HL-60/S4 treated with phorbol 12-myristate 13-acetate at 8.2 ng/mL for 4 days and 3 days (cell line): ENCODE measurements around the gene TOGARAM1.

ENCODE experiments used
- in situ Hi-C: fragments of 300-500 bp; cut with MboI; formaldehyde crosslinking; loops from 2 replicates; pipeline ENCODE4 v1.15.0; 2022; ENCODE audit warnings: low sequenced_read_pairs

TOGARAM1 gene

DNA sequence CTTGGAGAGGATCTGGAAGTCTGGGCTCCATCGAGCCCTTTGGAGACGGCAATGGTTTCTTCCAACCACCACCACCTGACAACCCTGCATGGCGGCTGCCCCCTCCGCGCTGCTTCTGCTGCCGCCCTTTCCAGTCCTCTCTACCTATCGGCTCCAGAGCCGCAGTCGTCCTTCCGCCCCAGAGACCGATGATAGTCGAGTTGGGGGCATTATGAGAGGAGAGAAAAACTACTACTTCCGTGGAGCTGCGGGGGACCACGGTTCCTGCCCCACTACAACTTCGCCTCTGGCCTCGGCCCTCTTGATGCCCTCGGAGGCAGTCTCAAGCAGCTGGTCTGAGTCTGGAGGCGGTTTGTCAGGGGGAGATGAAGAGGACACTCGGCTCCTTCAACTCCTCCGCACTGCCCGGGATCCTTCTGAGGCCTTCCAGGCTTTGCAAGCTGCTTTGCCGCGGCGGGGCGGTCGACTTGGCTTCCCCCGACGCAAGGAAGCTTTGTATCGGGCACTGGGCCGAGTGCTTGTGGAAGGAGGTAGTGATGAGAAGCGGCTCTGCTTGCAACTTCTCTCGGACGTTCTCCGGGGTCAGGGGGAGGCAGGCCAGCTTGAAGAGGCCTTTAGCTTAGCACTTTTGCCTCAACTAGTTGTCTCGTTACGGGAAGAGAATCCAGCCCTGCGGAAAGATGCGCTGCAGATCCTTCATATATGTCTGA lies 499 bp downstream of the TOGARAM1 start:
- in situ Hi-C loops = no loop called here

DNA sequence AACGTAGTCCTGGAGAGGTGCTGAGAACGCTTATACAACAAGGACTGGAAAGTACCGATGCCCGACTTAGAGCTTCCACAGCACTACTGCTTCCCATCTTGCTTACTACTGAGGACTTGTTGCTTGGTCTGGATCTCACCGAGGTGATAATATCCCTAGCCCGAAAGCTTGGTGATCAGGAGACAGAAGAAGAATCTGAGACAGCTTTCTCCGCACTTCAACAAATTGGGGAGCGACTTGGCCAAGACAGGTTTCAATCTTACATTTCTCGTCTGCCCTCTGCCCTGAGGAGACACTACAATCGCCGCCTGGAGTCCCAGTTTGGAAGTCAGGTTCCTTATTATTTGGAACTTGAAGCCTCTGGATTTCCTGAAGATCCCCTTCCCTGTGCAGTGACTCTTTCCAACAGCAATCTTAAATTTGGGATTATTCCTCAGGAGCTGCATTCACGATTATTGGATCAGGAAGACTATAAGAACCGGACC lies 1.1 kb downstream of the TOGARAM1 start:
- in situ Hi-C loops = no loop called here

DNA sequence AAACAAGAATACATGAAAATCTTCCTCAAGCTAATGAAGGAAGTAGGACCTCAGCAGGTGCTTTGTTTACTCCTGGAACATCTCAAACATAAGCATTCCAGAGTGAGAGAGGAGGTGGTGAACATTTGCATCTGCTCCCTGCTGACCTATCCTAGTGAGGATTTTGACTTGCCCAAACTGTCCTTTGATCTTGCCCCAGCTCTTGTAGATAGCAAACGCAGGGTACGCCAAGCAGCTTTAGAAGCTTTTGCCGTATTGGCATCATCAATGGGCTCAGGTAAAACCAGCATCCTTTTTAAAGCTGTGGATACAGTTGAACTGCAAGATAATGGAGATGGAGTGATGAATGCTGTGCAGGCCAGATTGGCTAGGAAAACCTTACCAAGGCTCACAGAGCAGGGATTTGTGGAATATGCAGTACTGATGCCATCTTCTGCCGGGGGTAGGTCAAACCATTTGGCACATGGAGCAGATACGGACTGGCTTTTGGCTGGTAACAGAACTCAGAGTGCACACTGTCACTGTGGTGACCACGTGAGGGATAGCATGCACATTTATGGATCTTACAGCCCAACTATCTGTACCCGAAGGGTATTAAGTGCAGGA lies 1.9 kb downstream of the TOGARAM1 start:
- in situ Hi-C loops = no loop called here

DNA sequence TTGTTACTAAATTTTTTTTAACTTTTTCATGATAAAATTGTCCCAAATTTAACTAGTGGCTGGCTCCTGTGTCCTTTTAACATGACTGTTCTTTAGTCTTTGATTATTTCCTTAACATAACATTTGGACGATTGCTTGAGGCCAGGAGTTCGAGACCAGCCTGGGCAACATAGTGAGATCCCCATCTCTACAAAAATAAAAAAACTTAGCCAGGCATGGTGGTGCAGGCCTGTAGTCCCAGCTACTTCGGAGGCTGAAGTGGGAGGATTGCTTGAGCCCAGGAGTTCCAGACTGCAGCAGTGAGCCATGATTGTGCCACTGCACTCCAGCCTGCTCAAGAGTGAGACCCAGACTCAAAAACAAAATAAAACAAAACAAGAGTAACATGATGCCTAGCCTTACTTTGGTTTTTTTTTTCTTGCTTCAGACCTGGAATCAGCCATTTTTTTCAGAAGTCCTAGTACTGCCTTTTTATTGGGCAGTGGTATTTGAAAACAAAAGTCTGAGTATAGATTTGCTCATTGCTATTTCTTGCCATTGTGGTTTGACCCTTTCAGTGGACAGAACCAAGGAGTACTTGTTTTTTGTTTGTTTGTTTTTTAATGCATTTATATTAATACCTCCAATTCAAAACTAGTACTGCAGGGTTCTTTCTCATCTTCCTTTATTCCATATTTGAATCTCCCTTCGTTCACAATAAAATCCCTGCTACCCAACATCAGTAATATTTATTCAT lies 4.8 kb downstream of the TOGARAM1 start:
- in situ Hi-C loops = no loop called here

DNA sequence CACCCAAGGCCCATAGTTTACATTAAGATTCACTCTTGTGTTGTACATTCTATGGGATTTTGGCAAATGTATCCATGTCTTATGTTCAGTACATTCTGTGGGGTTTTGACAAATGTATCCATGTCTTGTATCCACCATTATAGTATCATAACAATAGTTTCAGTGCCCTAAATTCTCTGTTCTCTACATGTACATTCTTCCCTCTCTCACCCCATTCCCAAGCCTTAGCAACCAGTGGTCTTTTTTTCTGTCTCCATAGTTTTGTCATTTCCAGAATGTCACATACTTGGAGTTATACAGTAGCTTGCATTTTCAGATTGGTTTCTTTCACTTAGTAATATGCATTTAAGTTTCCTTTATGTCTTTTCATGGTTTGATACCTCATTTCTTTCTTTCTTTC lies 6.7 kb downstream of the TOGARAM1 start:
- in situ Hi-C loops = no loop called here

DNA sequence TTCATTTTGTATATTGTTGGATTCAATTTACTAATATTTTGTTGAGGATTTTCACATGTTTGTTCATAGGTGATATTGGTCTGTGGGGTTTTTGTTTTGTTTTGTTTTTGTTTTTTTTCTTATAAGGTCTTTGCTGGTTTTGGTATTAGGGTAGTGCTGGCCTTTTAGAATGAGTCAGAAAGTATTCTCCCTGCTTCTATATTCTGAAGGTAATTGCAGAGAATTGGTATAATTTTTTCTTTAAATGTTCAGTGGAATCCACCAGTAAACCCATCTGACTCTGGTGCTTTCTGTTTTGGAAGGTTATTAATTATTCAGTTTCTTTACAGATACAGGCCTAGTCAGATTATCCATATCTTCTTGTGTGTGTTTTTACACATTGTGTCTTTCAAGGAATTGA lies 8.9 kb downstream of the TOGARAM1 start:
- in situ Hi-C loops = no loop called here

DNA sequence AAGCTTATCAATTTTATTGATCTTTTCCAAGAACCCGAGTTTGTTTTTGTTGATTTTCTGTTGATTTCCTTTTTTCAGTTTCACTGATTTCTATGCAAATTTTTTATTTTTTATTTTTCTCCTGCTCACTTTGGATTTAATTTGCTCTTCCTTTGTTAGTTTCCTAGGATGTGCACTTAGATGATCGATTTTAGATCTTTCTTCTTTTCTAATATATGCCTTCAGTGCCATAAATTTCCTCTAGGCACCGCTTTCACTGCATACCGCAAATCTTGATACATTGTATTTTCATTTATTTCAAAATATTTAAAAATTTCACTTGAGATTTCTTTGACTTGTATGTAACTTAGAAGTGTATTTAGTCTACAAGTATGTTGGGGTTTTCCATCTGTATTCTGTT lies 9.5 kb downstream of the TOGARAM1 start:
- in situ Hi-C loops = no loop called here

DNA sequence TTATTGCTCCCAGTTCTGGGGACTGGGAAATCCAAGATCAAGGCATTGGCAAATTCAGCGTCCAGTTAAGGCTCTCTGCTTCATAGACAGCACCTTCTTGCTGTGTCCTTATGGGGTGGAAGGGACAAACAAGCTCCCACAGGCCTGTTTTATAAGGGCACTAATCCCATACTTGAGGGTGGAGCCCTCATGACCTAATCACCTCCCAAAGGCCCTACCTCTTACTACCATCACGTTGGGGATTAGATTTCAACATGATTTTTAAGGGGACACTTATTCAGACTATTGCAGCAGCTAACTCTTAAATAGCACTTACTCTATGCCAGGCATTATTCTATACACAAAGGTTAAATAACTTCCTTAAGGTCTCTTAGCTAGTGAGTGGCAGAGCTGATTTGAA lies 17.3 kb downstream of the TOGARAM1 start:
- in situ Hi-C loops = no loop called here

DNA sequence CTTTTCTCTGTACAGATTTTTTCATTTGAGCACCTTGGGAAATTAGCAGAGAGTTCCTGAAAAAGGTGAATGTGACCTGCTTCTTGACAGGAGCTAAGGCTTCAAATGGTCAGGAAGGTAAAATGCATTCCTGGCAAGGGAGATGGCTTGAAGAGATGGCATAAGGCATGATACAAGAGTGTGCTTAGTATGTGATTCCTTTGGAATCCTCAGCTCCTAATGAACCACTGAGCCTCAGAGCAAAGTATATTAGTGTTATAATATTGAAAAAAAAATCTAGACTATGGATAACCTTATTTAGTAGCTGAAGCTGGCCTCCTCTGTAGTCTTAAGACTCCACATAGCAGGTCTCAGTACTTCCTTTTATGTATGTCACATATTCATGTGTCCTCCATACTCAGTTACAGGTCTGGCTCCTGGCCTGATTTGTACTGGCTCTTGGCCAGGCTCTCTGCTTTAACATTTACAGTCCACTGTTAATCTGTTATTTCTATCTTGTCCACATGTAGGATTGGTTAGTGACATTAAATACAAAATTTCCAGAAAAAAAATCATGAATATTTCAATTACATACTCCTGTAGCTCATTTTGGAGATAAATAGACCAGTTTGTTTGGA lies 17.9 kb downstream of the TOGARAM1 start:
- in situ Hi-C loops = no loop called here

DNA sequence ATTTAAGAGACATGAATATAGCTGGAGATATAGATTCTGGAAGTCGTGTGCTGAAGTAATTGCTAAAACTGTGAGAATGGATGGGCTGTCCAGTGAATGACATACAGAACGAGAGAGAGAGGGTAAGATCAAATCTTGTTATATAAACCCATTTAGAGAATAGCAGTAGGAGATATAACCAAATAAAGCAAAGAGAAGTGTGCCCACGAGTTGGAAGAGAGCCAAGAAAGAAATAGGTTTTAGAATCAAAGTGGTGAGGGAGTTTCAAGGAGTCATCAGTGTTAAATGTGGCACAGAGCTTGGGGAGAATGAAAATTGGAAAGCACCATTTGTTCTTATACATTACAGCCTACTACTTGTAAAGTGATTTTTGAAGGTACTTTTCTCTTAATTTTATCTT lies 19.2 kb downstream of the TOGARAM1 start:
- in situ Hi-C loops = no loop called here

DNA sequence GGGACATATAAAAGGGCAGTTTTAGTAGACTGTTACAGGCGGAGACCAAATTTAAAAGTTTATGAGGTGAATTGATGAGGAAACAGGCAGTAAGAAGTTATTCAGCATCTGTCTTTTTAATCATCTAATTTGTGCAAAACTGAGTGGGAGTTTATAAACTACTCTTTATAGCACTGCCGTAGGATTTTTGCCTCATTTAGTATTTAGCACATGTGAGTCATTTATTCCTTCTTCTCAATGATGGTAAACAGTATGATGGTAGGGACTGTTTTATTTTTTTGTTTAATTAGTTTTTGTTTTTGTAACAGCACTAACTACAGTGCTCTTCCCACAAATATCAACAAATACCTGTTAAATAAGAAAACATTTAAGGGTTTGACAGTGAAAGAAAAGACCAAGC lies 20.6 kb downstream of the TOGARAM1 start:
- in situ Hi-C loops = no loop called here

DNA sequence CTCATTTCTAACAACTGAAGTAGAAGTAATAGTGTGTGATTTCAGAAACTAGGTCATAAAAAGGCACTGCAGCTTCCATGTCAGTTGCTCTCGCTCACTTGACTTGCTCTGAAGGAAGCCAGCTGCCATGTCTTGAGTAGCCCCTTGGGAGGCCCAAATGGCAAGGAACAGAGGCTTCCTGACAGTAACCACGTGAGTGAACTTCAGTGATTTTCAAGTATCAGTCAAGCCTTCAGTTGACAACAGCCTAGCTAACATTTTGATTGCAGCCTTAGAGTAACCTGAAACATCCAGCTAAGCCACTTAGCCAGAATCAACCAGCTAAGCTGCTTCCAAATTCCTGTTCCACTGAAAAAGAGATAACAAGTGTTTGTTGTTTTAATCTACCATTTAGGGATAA lies 26.7 kb downstream of the TOGARAM1 start:
- in situ Hi-C loops = no loop called here

DNA sequence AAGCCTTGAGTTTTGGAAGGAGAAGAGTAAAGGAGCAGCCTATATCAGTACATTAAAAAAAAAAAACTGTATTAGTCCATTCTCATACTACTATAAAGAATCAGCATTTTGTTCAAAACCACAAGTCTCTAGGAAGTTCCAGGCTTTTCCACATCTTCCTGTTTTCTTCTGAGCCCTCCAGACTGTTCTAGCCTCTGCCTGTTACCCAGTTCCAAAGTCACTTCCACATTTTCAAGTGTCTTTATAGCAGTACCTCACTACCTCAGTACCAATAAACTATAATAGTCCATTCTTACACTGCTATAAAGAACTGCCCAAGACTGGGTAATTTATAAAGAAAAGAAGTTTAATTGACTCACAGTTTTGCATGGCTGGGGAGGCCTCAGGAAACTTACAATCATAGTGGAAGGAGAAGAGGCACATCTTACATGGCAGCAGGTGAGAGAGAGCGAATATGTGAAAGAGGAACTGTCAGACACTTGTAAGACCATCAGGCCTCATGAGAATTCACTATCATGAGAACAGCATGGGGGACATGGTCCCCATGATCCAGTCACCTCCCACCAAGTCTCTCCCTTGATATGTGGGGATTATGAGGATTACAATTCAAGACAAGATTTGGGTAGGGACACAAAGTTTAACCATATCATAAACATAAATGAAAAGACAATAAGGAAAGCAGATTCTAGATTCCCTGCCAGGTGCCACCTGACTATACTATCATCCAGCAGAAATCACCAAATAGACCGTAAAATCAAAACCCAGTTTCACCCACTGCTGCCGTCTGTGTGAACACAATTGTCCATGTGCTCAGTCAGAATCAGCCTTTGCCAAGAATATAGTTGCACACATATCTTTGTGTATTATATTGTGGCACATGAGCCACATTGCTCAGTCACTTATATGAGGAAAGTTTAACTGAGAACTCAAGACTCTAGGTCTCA lies 27.8 kb downstream of the TOGARAM1 start:
- in situ Hi-C loops = no loop called here

DNA sequence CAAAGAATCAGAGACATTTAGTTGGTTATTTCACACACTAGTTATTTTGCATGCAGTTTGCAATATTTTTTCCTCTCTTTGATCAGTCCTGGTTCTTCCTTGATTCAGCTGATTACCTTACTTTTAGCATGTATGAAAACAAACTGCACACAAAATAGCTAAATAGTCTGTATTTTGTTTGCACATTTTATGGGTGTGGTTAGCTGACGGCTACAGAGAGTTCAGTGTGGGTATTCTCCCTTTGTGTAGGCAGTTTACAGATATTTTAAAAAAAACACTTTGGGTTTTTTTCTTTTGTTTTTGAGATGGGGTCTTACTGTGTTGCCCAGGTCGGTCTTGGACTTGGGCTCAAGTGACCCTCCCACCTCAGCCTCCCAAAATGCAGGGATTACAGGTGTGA lies 28.5 kb downstream of the TOGARAM1 start:
- in situ Hi-C loops = no loop called here

DNA sequence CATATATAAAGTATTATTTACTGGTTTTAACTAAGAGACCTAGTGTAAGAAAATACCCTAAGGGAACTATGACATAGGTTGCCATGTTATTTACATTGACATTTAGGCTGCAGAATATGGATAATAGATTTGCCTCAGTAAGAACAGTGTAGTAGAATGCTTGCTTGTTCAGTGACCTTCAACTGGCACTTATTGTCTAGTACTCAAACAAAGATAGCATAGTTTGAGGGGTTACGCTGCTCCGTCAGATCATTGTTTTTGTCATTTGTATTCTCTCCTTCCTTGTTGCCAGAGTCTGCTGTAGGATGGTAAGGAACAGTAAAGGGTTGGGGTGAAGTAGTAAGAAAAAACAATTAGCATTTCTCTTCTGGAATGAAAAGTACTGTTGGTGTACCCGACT lies 33.2 kb downstream of the TOGARAM1 start:
- in situ Hi-C loops = no loop called here

DNA sequence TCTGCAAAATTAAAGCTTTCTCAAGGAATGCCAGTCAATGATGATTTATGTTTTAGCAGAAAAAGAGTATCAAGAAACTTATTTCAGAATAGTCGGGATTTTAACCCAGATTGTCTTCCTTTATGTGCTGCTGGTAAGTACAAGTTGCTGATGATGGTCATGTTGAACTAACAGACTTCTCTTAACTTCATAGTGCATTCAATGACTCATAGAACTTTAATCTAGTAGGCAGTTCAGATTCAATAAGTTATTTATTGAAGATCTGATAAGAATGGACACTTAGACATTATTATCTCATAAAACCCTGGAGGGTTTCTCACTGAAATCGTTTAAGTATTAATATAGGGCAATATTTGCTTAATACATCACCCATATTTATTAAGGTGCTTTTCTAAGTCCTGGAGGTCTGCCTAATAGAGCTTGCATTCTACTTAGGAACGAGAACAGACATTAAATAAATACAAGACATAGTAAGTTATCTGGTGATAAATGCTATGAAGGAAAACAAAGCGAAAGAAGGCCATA lies 33.8 kb downstream of the TOGARAM1 start:
- in situ Hi-C loops = no loop called here

DNA sequence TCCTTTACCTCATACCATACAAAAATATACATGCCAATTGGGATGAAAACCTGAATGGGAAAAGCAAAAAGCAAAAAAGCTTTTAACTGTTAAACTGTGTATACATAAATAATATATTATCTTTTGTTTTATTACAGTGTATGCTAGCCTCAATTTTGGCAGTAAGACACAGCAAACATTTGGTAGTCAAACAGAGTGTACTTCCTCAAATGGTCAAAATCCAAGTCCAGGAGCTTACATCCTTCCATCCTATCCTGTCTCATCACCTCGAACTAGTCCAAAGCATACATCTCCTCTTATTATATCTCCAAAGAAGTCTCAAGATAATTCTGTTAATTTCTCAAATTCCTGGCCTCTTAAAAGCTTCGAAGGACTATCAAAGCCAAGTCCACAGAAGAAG lies 41.9 kb downstream of the TOGARAM1 start:
- in situ Hi-C loops = no loop called here

DNA sequence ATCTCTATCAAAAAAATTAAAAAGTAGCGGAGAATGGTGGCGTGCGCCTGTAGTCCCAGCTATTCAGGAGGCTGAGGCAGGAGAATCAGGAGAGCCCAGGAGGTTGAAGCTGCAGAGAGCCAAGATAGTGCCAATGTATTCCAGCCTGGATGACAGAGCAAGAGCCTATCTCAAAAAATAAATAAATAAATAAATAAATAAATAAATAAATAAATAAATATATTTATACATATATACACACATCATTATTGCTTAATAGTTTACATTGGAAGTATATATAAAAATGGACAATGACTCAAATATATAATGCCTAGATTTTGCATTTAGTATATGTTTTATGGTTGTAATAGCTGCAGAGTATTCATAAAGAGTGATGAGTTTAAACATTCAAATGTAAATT lies 53.1 kb downstream of the TOGARAM1 start:
- in situ Hi-C loops = no loop called here

DNA sequence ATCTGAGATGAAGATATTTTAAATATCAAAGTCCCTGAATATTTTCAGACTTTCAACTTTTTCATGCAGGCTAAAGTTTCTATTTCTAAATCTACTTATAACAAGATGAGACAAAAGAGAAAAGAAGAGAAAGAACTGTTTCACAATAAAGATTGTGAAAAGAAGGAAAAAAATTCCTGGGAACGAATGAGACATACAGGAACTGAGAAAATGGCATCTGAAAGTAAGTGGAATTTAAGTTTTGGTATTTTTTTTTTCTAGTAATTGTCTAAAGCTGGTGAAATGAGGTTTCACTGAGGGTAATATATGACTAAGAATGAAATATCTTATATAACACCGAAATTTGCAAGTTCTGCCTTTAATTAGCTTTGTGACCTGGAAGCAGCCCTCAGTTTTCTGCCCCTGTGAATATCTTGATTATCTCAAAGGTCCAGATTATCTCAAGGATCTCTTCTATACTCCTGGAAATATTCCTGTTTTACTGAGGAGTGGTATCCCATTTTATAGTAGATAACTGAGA lies 66.2 kb downstream of the TOGARAM1 start:
- in situ Hi-C loops = no loop called here

DNA sequence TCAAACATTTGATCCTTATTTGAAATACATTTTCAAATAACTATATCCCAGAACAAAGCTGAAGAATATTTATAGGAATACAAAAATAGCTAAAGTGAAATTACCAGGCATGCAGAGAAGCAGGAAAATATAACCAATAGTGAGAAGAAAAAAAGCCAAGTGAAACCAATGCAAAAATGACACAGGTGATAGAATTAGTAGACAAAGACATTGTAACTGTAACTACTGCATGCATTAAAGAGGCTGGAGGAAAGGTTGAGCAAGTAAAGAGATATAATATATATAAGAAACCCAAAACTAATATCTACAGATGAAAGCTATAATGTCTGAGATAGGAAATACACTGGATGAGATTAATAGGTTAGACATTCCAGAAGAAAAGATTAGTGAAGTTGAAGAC lies 72.7 kb downstream of the TOGARAM1 start:
- in situ Hi-C loops = no loop called here
